ENCODE results near the gene TAF11L13.

- TF ChIP-seq CTCF (IDR thresholded peaks at IDR 0.05) (no peak), POLR2A (IDR thresholded peaks at IDR 0.05) (no peak)
These were observed 2.3 kb downstream of the TAF11L13 start, which contains the start of gene TAF11L14 for GRCh38 chr5:17634160-17634559.

Measured in heart left ventricle (tissue), 13 donors.